ENCODE data around the gene BSG. TPM values are rescaled to one million over a fixed set of nuclear protein-coding genes. Genes with fewer than 3 reads are reported as not detected.

BSG gene
- total and polyA plus RNA-seq, 2 of the 4 experiments (the other 2 are of a cell fraction): 130 to 698 TPM

GRCh38 chr19:623175-623916 lies 51.0 kb downstream of the BSG start:
- Histone ChIP-seq H3K9me1 (ENCODE audit: insufficient read depth, low read length) (no peaks in the 10 kb centered on the region), H4K20me1 (ENCODE audit: insufficient read depth, low read length) (peaks cover 3% of the 10 kb centered on the region), H3K27ac (ENCODE audit: insufficient read depth, low read length) (no peak overlapping the region), H2BK15ac (ENCODE audit: low read depth, low read length) (no peak overlapping the region), H3K79me1 (ENCODE audit: low read depth in 1 of 2, low read length in 2 of 2) (peaks cover 0 to 5% of the 10 kb centered on the region in 2 experiments; a peak in 1 of 4 replicates), H3K9ac (ENCODE audit: low read depth, low read length) (no peak overlapping the region), H2BK5ac (ENCODE audit: low read depth, low read length, poor library complexity, severe bottlenecking) (no peak overlapping the region), H4K5ac (ENCODE audit: low read depth, low read length) (no peak overlapping the region), H2AK9ac (replicated peaks; ENCODE audit: low read depth, low read length, poor library complexity) (no peak overlapping the region), H4K91ac (ENCODE audit: insufficient read depth, low read depth, low read length) (no peak overlapping the region), H3K56ac (ENCODE audit: extremely low read depth, insufficient read depth, low read length) (no peak overlapping the region), H2AFZ (replicated peaks; ENCODE audit: low read length, poor library complexity) (no peak overlapping the region), H3K4ac (ENCODE audit: low read depth, low read length) (no peak overlapping the region), H4K8ac (ENCODE audit: low read depth in 2 of 2, low read length in 2 of 2) (no peak overlapping the region), H2AK5ac (ENCODE audit: low read depth, low read length) (peak overlapping the region; percentile 16; the same call in 1 of the 2 replicates), H3K36me3 (ENCODE audit: control insufficient read depth, insufficient read depth, low read length) (peaks cover 36% of the 10 kb centered on the region), H3K4me3 (ENCODE audit: insufficient read depth, low read depth, low read length) (no peak overlapping the region), H3K27me3 (ENCODE audit: control insufficient read depth, insufficient read depth, low read length) (no peaks in the 10 kb centered on the region), H3K14ac (replicated peaks; ENCODE audit: low read depth, low read length) (no peak overlapping the region), H3K4me1 (ENCODE audit: control insufficient read depth, insufficient read depth, low read length) (no peaks in the 10 kb centered on the region), H2BK20ac (ENCODE audit: low read depth, low read length) (no peak overlapping the region), H3K23ac (ENCODE audit: low read depth, low read length) (no peak overlapping the region), H2BK120ac (ENCODE audit: low read depth, low read length) (no peak overlapping the region), H3K4me2 (ENCODE audit: low read depth, low read length) (no peak overlapping the region), H3K9me3 (ENCODE audit: control insufficient read depth, insufficient read depth, low read length) (no peaks in the 10 kb centered on the region), H3K18ac (ENCODE audit: low read depth, low read length) (no peak overlapping the region)
- no TSS peak for BruUV-seq (replicated peaks)
- ChIA-PET POLR2A (ENCODE audit: unreplicated experiment) (no interaction called here), CTCF (no interaction called here)
- dilution Hi-C loops (cut with HindIII; ENCODE audit: low sequenced_read_pairs, unreplicated experiment) (no loop called here), in situ Hi-C loops (cut with MboI; ENCODE audit: low sequenced_read_pairs) (no loop called here), intact Hi-C loops (cut with micrococcal nuclease) (no loop called here)
- DNase-seq (no peak), ATAC-seq (ENCODE audit: low read depth) (no peak)
- WGBS, 2 experiments (ENCODE audit: extremely low coverage in 2 of 2, insufficient read length in 1 of 2): 93% methylated on average over 31 of the region's 44 CpGs; no CpG with 5 or more reads in 1 of the 2 experiments
- no peak for TF ChIP-seq CHD1 (IDR thresholded peaks at IDR 0.05; ENCODE audit: low read depth, low read length)
- TF ChIP-seq, protein P1, sequence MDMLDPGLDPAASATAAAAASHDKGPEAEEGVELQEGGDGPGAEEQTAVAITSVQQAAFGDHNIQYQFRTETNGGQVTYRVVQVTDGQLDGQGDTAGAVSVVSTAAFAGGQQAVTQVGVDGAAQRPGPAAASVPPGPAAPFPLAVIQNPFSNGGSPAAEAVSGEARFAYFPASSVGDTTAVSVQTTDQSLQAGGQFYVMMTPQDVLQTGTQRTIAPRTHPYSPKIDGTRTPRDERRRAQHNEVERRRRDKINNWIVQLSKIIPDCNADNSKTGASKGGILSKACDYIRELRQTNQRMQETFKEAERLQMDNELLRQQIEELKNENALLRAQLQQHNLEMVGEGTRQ (IDR thresholded peaks at IDR 0.05; ENCODE audit: low read depth, low read length): no peak
- no peak for TF ChIP-seq FOS (IDR thresholded peaks at IDR 0.05; ENCODE audit: low read depth, low read length)
- TF ChIP-seq MAFK (IDR thresholded peaks at IDR 0.05; ENCODE audit: low read depth, low read length): no peak
- TF ChIP-seq, protein P2, sequence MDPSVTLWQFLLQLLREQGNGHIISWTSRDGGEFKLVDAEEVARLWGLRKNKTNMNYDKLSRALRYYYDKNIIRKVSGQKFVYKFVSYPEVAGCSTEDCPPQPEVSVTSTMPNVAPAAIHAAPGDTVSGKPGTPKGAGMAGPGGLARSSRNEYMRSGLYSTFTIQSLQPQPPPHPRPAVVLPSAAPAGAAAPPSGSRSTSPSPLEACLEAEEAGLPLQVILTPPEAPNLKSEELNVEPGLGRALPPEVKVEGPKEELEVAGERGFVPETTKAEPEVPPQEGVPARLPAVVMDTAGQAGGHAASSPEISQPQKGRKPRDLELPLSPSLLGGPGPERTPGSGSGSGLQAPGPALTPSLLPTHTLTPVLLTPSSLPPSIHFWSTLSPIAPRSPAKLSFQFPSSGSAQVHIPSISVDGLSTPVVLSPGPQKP (IDR thresholded peaks at IDR 0.05; ENCODE audit: borderline replicate concordance, low read depth, low read length): no peak
- TF ChIP-seq MAZ (IDR thresholded peaks at IDR 0.05; ENCODE audit: borderline replicate concordance, low read depth, low read length): no peak
- no peak for TF ChIP-seq RFX5 (IDR thresholded peaks at IDR 0.05; ENCODE audit: low read depth, low read length)
- TF ChIP-seq RAD21 (IDR thresholded peaks at IDR 0.05; ENCODE audit: low read length): no peak
- no peak for TF ChIP-seq BHLHE40 (IDR thresholded peaks at IDR 0.05; ENCODE audit: low read depth, low read length)
- TF ChIP-seq, protein P3, sequence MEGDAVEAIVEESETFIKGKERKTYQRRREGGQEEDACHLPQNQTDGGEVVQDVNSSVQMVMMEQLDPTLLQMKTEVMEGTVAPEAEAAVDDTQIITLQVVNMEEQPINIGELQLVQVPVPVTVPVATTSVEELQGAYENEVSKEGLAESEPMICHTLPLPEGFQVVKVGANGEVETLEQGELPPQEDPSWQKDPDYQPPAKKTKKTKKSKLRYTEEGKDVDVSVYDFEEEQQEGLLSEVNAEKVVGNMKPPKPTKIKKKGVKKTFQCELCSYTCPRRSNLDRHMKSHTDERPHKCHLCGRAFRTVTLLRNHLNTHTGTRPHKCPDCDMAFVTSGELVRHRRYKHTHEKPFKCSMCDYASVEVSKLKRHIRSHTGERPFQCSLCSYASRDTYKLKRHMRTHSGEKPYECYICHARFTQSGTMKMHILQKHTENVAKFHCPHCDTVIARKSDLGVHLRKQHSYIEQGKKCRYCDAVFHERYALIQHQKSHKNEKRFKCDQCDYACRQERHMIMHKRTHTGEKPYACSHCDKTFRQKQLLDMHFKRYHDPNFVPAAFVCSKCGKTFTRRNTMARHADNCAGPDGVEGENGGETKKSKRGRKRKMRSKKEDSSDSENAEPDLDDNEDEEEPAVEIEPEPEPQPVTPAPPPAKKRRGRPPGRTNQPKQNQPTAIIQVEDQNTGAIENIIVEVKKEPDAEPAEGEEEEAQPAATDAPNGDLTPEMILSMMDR (conservative IDR thresholded peaks at IDR 0.05; ENCODE audit: low read depth, low read length): no peak
- TF ChIP-seq POLR2A (IDR thresholded peaks at IDR 0.05; ENCODE audit: low read depth, low read length): no peak
